GM18858 (cell line): ENCODE results near the gene PXMP4.

Experiments
- ATAC-seq: cut with Tn5 transposase; IDR thresholded peaks from one replicate; pipeline ENCODE4 v1.9.1; 2021; ENCODE audit not compliant: unreplicated experiment

PXMP4 gene

DNA sequence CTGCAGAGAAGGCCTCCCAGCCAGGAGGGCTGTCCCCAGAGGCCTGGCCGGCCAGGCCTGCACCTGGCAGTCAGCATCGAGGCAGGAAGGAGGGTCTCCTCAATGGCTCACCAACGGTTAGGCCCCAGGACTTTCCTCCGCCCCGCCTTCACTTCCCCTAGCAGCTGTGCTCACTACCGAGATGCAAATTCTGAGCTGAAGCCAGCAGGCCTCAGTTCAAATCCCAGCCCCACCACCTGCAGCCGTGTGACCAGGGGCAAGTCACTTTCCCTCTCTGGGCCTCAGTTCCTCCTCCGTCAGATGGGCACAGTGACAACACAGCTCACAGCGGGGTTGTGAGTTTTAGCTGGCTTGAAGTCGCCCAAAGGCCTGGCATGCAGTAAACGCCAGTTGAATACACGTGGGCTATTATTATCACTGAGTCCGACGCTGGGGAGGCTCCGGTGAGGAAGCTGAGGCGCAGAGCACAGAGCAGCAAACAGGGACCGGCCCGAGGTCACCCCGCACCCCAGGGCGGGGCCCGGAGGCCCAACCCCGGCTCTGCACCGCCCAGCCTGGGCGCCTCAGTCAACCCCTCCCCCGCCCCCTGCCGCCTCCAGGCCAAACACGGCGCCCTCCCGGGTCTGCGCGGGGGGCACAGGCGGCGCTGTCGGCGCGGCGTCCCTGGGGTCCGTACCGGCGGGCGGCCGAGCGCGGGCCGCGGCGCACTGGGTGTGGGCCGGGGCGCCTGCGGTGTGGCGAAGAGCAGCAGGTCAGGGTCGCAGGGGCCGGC, 34.6 kb downstream of the PXMP4 start:
- peak; percentile 26 for ATAC-seq

GRCh38 chr20:33684533-33685327, 35.4 kb downstream of the PXMP4 start:
- no peak for ATAC-seq

DNA sequence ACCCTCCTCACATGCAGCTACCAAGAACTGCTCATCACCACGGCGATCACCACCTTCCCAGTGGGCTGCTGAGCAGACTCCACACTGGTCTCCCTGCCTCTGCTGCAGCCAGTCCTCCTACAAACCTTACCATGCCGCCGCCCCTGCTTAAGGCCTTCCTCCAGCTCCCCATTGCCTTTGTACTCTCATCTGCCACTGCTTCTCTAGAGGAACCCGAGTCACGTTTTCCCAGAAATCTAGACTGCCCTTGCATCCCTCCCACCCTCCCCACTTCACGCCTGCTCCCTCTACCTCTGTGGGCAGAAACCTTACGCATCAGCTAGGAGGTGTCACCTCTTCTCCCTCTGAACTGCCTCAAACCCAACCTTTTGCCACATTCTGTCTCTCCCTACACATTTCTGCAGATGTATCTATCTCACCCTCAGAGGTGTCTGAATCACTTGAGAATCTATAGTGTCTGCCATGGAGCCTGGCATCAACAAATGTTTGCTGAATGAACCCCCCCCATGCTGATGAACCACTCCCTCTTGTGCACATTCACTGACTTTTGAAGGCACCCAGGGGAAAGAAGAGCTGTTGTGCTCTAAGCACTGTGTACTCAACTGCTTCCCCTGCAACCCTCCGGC, 38.3 kb downstream of the PXMP4 start:
- no peak for ATAC-seq

DNA sequence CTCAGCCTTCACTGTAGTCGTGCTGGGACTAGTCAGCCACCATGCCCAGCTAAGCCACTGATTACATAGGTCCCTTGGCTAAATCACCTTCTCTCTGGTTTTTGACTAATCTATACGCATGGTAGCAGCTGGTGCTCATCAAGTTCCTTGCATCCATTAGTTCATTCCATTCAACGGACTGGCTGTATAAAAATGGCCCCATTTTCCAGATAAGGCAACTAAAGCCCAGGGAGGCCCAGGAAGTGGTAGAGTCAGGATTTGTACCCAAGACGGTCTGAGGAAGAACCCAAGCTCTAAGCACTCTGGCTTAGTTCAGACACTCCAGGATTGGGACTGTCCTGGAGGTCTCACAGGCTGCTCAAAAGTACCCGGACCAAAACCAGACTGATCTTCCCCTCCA, 38.8 kb downstream of the PXMP4 start:
- ATAC-seq: no peak

GRCh38 chr20:33680686-33681085, 39.4 kb downstream of the PXMP4 start:
- no peak for ATAC-seq

DNA sequence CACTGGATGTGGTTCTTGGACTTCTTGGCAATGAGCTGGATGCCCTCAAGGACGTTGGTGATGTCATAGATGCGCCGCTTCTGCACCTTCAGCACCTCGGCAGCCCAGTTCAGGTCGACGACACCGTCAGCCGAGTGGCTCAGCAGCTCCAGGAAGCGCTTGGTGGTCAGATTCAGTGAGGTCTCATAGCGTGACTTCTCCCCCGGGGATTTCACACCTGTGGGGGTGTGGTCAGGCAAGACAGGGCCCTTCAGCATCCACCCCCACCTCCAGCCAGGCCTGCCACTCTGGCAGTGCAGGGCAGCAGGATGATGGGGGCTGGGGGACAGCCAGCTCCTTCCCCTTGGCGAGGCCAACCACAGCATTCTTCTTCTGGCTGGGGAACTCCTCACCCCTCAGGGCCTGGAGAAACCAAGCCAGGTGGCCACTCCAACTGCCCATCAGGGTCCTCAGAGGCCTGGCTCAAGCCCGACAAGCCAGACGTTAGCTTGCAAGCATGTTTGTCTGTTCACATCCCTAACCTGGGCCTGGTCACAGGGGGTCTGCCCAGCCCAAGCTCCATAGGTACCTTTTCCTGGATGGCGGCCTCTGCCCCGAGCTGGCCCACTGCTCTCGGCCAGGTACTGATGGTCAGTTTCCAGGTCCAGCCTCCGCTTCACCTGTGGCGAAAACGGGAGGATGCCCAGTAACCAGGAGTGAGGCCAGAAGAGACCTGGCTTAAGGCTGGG, 40.2 kb downstream of the PXMP4 start:
- peak; percentile 51 for ATAC-seq

DNA sequence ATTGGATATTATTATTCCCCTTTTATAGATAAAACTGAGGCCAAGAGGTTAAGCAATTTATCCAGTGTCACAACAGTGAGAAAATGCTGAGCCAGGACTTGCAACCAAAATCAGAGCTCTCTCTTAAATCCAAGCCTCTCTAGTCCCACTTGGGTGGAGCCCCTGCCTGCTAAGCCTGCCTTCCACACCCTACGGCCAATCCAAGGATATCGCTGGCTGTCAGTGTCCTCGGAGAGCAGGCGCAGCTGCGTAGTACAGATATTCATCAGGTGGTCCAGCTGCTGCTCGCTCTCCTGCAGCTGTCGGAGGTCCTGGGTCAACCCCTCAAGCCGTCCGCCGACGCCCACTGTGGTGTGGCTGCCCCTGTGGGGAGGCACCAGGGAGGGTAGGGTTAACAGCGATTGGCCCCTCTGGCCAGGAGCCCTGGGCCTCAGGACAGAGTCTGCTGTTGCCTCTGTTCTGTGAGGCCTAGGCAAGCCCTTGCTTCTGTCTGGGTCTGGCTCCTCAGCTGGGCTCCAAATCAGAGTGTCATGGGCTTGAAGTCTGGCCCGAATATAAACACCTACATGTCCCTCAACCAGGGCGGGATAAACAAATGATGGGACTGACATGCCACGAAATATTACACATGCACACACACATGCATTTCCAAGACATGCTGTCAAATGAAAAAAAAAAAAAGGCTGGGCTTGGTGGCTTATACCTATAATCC, 42.0 kb downstream of the PXMP4 start:
- no peak for ATAC-seq

GRCh38 chr20:33676652-33677645, 43.2 kb downstream of the PXMP4 start:
- ATAC-seq: no peak

DNA sequence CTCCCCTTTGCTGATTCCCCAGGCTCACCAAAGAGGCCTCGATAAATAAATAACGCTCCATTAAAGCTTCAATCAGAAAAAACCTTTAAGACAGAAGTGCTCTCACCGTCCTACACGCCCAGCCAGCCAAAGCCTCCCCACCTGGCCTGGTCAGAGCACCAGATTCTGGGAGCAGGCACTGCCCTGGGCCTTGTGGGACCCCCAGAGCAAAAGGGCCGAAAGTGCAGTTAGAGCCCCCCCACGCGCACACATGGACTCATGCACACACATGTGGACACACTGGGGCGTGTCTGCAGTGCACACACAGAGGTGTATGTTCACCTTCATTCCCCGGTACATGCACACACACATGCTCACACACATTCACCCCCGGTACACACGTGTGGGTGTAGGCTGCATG, 44.0 kb downstream of the PXMP4 start:
- no peak for ATAC-seq

DNA sequence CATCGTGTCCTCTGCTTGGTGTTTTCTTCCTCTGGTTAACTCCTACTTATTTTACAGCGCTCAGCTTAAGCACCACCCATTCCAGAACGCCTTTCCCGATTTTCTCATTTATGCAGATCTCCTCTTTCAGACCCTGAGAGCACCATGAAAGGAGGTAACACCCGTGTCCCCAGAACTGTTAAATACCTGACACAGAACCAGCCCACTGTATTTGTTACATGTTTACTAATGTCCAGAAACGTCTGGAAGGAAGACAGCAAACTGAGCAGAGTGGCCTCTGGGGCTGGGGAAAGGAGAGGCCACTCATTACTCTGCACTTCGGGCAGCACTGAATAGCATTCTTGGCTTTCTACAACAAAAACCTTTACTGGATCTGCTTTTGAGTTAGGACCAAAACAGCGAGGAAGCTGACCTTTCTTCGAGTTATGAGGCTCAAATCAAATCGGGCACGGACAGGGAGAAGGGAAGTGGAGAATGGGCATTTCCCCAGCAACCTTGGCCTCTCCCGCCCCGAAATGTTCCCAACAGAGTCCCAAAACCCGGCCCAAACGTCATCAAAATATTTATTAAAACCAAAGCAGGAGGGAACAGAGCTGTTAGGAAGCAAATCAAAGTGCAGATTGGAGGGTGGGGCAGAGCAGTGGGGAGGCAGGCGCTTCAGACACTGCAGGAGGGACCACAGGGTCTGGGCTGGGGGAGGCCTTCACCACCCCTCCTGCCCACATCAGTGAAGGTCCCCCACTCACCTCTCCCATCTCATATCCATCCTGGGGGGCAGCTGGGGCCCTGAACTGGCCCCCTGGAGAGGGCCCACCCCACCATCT, 44.8 kb downstream of the PXMP4 start:
- no peak for ATAC-seq

DNA sequence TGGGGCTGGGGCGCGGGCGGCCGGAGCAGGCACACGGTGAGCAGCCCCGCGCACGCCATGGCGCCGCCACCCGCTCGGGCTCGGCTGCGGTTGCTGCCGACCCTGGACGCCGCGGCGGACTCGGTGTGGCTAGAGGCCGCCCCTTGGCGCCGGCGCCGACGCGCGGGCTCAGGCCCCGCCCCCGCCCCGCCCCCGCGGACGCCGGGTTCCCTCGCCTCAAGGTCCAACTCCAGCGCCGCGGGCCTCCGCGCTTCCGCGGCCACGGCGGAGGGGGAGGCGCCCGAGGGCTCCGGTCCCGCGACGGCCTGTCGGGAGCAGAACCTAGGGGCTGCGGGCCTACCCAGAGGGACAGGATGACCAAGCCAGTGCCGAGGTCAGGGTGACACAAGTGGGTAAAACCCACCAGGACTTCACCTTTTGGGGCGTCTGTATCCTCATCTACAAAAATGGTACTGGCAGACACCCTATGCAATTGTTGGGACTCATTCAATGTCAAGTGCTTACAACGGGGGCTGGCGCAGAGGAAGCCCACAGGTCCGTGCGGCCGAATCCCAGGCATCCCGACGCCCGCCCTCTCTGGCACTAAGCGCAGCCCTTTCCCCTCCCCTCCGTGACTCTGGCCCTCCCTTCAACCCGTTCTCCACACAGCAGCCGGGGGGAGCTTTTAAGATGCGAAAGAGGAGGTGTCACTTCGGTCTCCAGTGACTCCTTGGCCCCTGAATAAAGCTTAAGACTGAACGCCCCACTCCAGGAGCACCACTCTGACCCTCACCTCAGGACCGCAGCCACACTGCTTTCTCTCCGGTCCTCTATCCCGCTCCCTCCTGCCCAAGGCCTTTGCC, 45.6 kb downstream of the PXMP4 start, which contains the start of gene NECAB3:
NECAB3 (minus strand) TSS at position 135 of the 842 bp plus-strand sequence; CDS start at position 59, 76 bp downstream.
- no peak for ATAC-seq

GRCh38 chr20:33673410-33674293, 46.5 kb downstream of the PXMP4 start:
- no peak for ATAC-seq

- ATAC-seq: no peak
Observed at GRCh38 chr20:33673114-33673409, 47.0 kb downstream of the PXMP4 start.

GRCh38 chr20:33672426-33673113, 47.5 kb downstream of the PXMP4 start:
- ATAC-seq: no peak

GRCh38 chr20:33671573-33672288, 48.4 kb downstream of the PXMP4 start:
- no peak for ATAC-seq
